IPS-18c (cell line): ENCODE data around the gene PTGIR.
A peak's percentile ranks its signal among the peaks of the same experiment; 100 is the strongest.
"Not testable (repeated sequence)": the region's sequence is repeated elsewhere in the genome, so short reads cannot be mapped to it uniquely, and the experiment has no call there.

ENCODE experiments used
- H3K4me3 ChIP-seq: 2 replicates; pipeline ENCODE4 v1.7.0; 2013; ENCODE audit warnings: low read depth, mild to moderate bottlenecking, low read length, moderate library complexity; ENCODE audit not compliant: insufficient read depth
- H3K9me3 ChIP-seq: one replicate; pipeline ENCODE4 v1.6.1; 2013; ENCODE audit warnings: mild to moderate bottlenecking, low read length, moderate library complexity; ENCODE audit not compliant: control insufficient read depth, insufficient read depth

PTGIR gene

GRCh38 chr19:46646402-46646801, 21.5 kb upstream of the PTGIR start:
- no peak overlapping the region for H3K4me3 ChIP-seq
- H3K9me3 ChIP-seq: peaks cover 6% of the 10 kb centered on the region

- H3K9me3 ChIP-seq: peaks cover 6% of the 10 kb centered on the region
- no peak overlapping the region for H3K4me3 ChIP-seq
Observed at GRCh38 chr19:46644720-46645119, 19.8 kb upstream of the PTGIR start.

GRCh38 chr19:46640656-46641055, 15.8 kb upstream of the PTGIR start:
- Histone ChIP-seq H3K9me3 (no peaks in the 10 kb centered on the region), H3K4me3 (no peak overlapping the region)

- peak overlapping the region; percentile 64 for H3K4me3 ChIP-seq
- H3K9me3 ChIP-seq: no peaks in the 10 kb centered on the region
Observed at GRCh38 chr19:46639358-46640182, 14.7 kb upstream of the PTGIR start.

- no peak overlapping the region for H3K4me3 ChIP-seq
Observed at GRCh38 chr19:46637224-46637623, 12.3 kb upstream of the PTGIR start.

GRCh38 chr19:46635920-46636761, 11.3 kb upstream of the PTGIR start, which contains the start of gene GNG8:
TSS of gene GNG8 (minus strand) at chr19:46636202. CDS start at chr19:46634682, 1,520 bp downstream.
- H3K4me3 ChIP-seq: peak within 1 kb of the TSS; percentile 74; the same call in 1 of the 2 replicates
- no peaks in the 10 kb centered on the region for H3K9me3 ChIP-seq

More at GRCh38 chr19:46637224-46637623, 12.3 kb upstream of the PTGIR start:
- no peaks in the 10 kb centered on the region for H3K9me3 ChIP-seq

- Histone ChIP-seq H3K4me3 (peak overlapping the region; percentile 74), H3K9me3 (peaks cover 1% of the 10 kb centered on the region)
Observed at GRCh38 chr19:46634656-46635218, 9.8 kb upstream of the PTGIR start.

- peak overlapping the region; percentile 74 for H3K4me3 ChIP-seq
- H3K9me3 ChIP-seq: peaks cover 2% of the 10 kb centered on the region
Observed at GRCh38 chr19:46634045-46634655, 9.3 kb upstream of the PTGIR start.

GRCh38 chr19:46633130-46633529, 8.2 kb upstream of the PTGIR start:
- peaks cover 2% of the 10 kb centered on the region for H3K9me3 ChIP-seq
- H3K4me3 ChIP-seq: no peak overlapping the region

GRCh38 chr19:46631481-46631880, 6.6 kb upstream of the PTGIR start:
- Histone ChIP-seq H3K9me3 (peaks cover 2% of the 10 kb centered on the region), H3K4me3 (no peak overlapping the region)

- Histone ChIP-seq H3K9me3 (peaks cover 2% of the 10 kb centered on the region), H3K4me3 (no peak overlapping the region)
Observed at GRCh38 chr19:46630586-46631205, 5.8 kb upstream of the PTGIR start.

GRCh38 chr19:46629546-46630025, 4.7 kb upstream of the PTGIR start:
- H3K9me3 ChIP-seq: peaks cover 2% of the 10 kb centered on the region

GRCh38 chr19:46628970-46629369, 4.1 kb upstream of the PTGIR start:
- H3K9me3 ChIP-seq: not testable (repeated sequence)

More at GRCh38 chr19:46629546-46630025, 4.7 kb upstream of the PTGIR start:
- H3K4me3 ChIP-seq: no peak overlapping the region

GRCh38 chr19:46626446-46626845, 1.6 kb upstream of the PTGIR start:
- Histone ChIP-seq H3K4me3 (no peak overlapping the region), H3K9me3 (peaks cover 2% of the 10 kb centered on the region)

More at GRCh38 chr19:46628970-46629369, 4.1 kb upstream of the PTGIR start:
- not testable (repeated sequence) for H3K4me3 ChIP-seq

- Histone ChIP-seq H3K4me3 (no peak overlapping the region), H3K9me3 (peaks cover 2% of the 10 kb centered on the region)
Observed at GRCh38 chr19:46625731-46626130, 842 bp upstream of the PTGIR start.

- Histone ChIP-seq H3K4me3 (no peak overlapping the region), H3K9me3 (no peaks in the 10 kb centered on the region)
Observed at GRCh38 chr19:46623915-46624502, 880 bp downstream of the PTGIR start.
